GM23338 (cell line): ENCODE data around the gene RNF187. TPM values are rescaled to one million over a fixed set of nuclear protein-coding genes. Genes with fewer than 3 reads are reported as not detected.

Experiments
- ATAC-seq: fragments of 200-7000 bp; cut with Tn5 transposase; 3 replicates; pipeline ENCODE4 v1.9.1; 2020
- DNase-seq: peaks from one replicate; pipeline ENCODE4 v3.0.0-alpha.2; 2015; ENCODE audit warnings: low spot score
- H2AFZ ChIP-seq: fragments of 200-600 bp; sonication (generic); 2 replicates; pipeline ENCODE4 v1.8.0; 2016; ENCODE audit warnings: antibody characterized with exemption, mild to moderate bottlenecking, moderate library complexity
- H3F3A ChIP-seq: fragments of 200-600 bp; sonication (generic); replicated peaks from 2 replicates; pipeline ENCODE4 v1.8.0; 2017; ENCODE audit warnings: antibody characterized with exemption, mixed run types, low read depth
- H3K27ac ChIP-seq: fragments of 200-600 bp; sonication (generic); 2 replicates; pipeline ENCODE4 v1.6.1; 2016; ENCODE audit warnings: low read depth
- H3K27me3 ChIP-seq: fragments of 200-600 bp; sonication (generic); 2 replicates; pipeline ENCODE4 v1.8.0; 2016; ENCODE audit warnings: mild to moderate bottlenecking, mixed run types, moderate library complexity; ENCODE audit not compliant: insufficient read depth
- H3K36me3 ChIP-seq: fragments of 200-600 bp; sonication (generic); 2 replicates; pipeline ENCODE4 v1.8.0; 2016; ENCODE audit warnings: mild to moderate bottlenecking; ENCODE audit not compliant: insufficient read depth
- H3K4me1 ChIP-seq: fragments of 200-600 bp; sonication (generic); 2 replicates; pipeline ENCODE4 v1.8.0; 2016; ENCODE audit warnings: mild to moderate bottlenecking, moderate library complexity; ENCODE audit not compliant: insufficient read depth
- H3K4me2 ChIP-seq: fragments of 200-600 bp; sonication (generic); 2 replicates; pipeline ENCODE4 v1.7.1; 2017; ENCODE audit warnings: mixed run types
- H3K4me3 ChIP-seq: fragments of 200-600 bp; sonication (generic); 2 replicates; pipeline ENCODE4 v1.6.1; 2016; ENCODE audit warnings: mixed run types
- H3K79me2 ChIP-seq: fragments of 200-600 bp; sonication (generic); replicated peaks from 2 replicates; pipeline ENCODE4 v1.8.0; 2017; ENCODE audit warnings: mild to moderate bottlenecking; ENCODE audit not compliant: insufficient read depth
- H3K9me2 ChIP-seq: fragments of 200-600 bp; sonication (generic); 2 replicates; pipeline ENCODE4 v1.8.0; 2017; ENCODE audit not compliant: insufficient read depth
- H4K20me1 ChIP-seq: fragments of 200-600 bp; sonication (generic); replicated peaks from 2 replicates; pipeline ENCODE4 v1.8.0; 2017; ENCODE audit warnings: mild to moderate bottlenecking; ENCODE audit not compliant: insufficient read depth
- H3K27ac Mint-ChIP-seq: 2 replicates; pipeline ENCODE4 v1.8.0; 2020; ENCODE audit warnings: inconsistent platforms, mild to moderate bottlenecking, moderate library complexity, mixed read lengths
- H3K27me3 Mint-ChIP-seq: 3 replicates; pipeline ENCODE4 v1.8.0; 2022; ENCODE audit warnings: low read depth, mild to moderate bottlenecking, moderate library complexity, mixed read lengths, inconsistent platforms; ENCODE audit not compliant: insufficient read depth, poor library complexity
- H3K36me3 Mint-ChIP-seq: 3 replicates; pipeline ENCODE4 v1.8.0; 2021; ENCODE audit warnings: low read depth, mild to moderate bottlenecking, inconsistent platforms, moderate library complexity, mixed read lengths
- H3K4me1 Mint-ChIP-seq: 3 replicates; pipeline ENCODE4 v1.8.0; 2020; ENCODE audit warnings: mild to moderate bottlenecking, inconsistent platforms, mixed read lengths
- H3K4me3 Mint-ChIP-seq: 3 replicates; pipeline ENCODE4 v1.8.0; 2021; ENCODE audit warnings: moderate library complexity, mild to moderate bottlenecking, inconsistent platforms, mixed read lengths
- H3K9me3 Mint-ChIP-seq: 3 replicates; pipeline ENCODE4 v1.8.0; 2020; ENCODE audit warnings: moderate library complexity, mild to moderate bottlenecking, inconsistent platforms, mixed read lengths
- CREB1 ChIP-seq: fragments of 250-450 bp; sonication (Bioruptor Pico); IDR thresholded peaks from 2 replicates; pipeline ENCODE4 v1.5.0; 2020; ENCODE audit warnings: low read depth, mild to moderate bottlenecking, moderate library complexity
- CTCF ChIP-seq, 2 experiments: fragments of 200-600 bp in 1 of 2; sonication (generic) in 1 of 2; conservative IDR thresholded peaks; 2 replicates each; pipeline versions ENCODE4 v1.5.1 to v1.6.1; 2016 to 2017; ENCODE audit warnings: antibody characterized with exemption in 2 of 2, low read depth in 2 of 2, mild to moderate bottlenecking in 2 of 2, moderate library complexity in 1 of 2
- ETS1 ChIP-seq: IDR thresholded peaks from 2 replicates; pipeline ENCODE4 v1.6.1; 2016; ENCODE audit warnings: antibody characterized with exemption
- EZH2 ChIP-seq: fragments of 200-600 bp; sonication (generic); IDR thresholded peaks from one replicate; pipeline ENCODE4 v1.8.0; 2017; ENCODE audit warnings: antibody characterized with exemption, mild to moderate bottlenecking, low read depth; ENCODE audit not compliant: unreplicated experiment
- EZH2phosphoT487 ChIP-seq: fragments of 200-600 bp; sonication (generic); IDR thresholded peaks from one replicate; pipeline ENCODE4 v1.8.1; 2018; ENCODE audit warnings: antibody characterized with exemption; ENCODE audit not compliant: unreplicated experiment
- JUNB ChIP-seq: IDR thresholded peaks from one replicate; pipeline ENCODE4 v1.6.1; 2016; ENCODE audit warnings: antibody characterized with exemption; ENCODE audit not compliant: unreplicated experiment
- NANOG ChIP-seq: IDR thresholded peaks from 2 replicates; pipeline ENCODE4 v1.6.1; 2016; ENCODE audit warnings: antibody characterized with exemption, borderline replicate concordance
- POLR2AphosphoS5 ChIP-seq: IDR thresholded peaks from 2 replicates; pipeline ENCODE4 v1.6.1; 2016; ENCODE audit warnings: antibody characterized with exemption, low read depth
- REST ChIP-seq: IDR thresholded peaks from one replicate; pipeline ENCODE4 v1.6.1; 2018; ENCODE audit warnings: antibody characterized with exemption; ENCODE audit not compliant: unreplicated experiment
- STAT1 ChIP-seq: IDR thresholded peaks from one replicate; pipeline ENCODE4 v1.6.1; 2016; ENCODE audit warnings: antibody characterized with exemption; ENCODE audit not compliant: unreplicated experiment
- ZNF114 ChIP-seq: fragments of 250-450 bp; sonication (Bioruptor Pico); IDR thresholded peaks from 2 replicates; pipeline ENCODE4 v1.5.0; 2020; ENCODE audit warnings: mild to moderate bottlenecking, moderate library complexity
- ZNF331 ChIP-seq: fragments of 250-450 bp; sonication (Bioruptor Pico); IDR thresholded peaks from 2 replicates; pipeline ENCODE4 v1.5.0; 2020; ENCODE audit warnings: low read depth, mild to moderate bottlenecking, moderate library complexity
- ZNF462 ChIP-seq: fragments of 250-450 bp; sonication (Bioruptor Pico); IDR thresholded peaks from 2 replicates; pipeline ENCODE4 v1.5.0; 2020; ENCODE audit warnings: mild to moderate bottlenecking, moderate library complexity
- polyA plus RNA-seq: library from polyadenylated mRNA; unstranded; fragments of >200 nt; fragmentation: Nextera tagmentation; extraction: Ambion mirVana; gene quantifications from 2 replicates; pipeline ENCODE4 v1.2.1, GENCODE V29; 2016
- total RNA-seq: library from RNA; depleted of rRNA; stranded (reverse); fragments of >200 nt; shearing (Covaris generic); gene quantifications from 2 replicates; pipeline ENCODE4 v1.2.3, GENCODE V29; 2014

RNF187 gene
- total and polyA plus RNA-seq, 2 experiments from 2014 or later: 24.8 to 55.3 TPM

- DNase-seq (no peak), ATAC-seq (no peak)
- Histone ChIP-seq H3K27ac (no peak overlapping the region), H3K36me3 (no peaks in the 10 kb centered on the region; the same call in 1 of the 2 replicates), H3K27me3 (peaks cover 8% of the 10 kb centered on the region; the same call in 1 of the 2 replicates), H3F3A (no peaks in the 10 kb centered on the region), H3K4me1 (no peaks in the 10 kb centered on the region; the same call in 1 of the 2 replicates), H2AFZ (no peak overlapping the region), H4K20me1 (peaks cover 12% of the 10 kb centered on the region; the same call in 1 of the 2 replicates), H3K79me2 (peaks cover 9% of the 10 kb centered on the region; the same call in 1 of the 2 replicates), H3K4me3 (no peak overlapping the region), H3K4me2 (no peak overlapping the region), H3K9me2 (no peaks in the 10 kb centered on the region)
- Mint-ChIP-seq H3K36me3 (peaks cover 39% of the 10 kb centered on the region), H3K27me3 (peaks cover 8% of the 10 kb centered on the region), H3K27ac (no peak overlapping the region), H3K4me3 (no peak overlapping the region), H3K9me3 (no peaks in the 10 kb centered on the region), H3K4me1 (peaks cover 19% of the 10 kb centered on the region; the same call in 2 of the 3 replicates)
- TF ChIP-seq ZNF114 (CRISPR knock-in tag) (no peak), EZH2 (no peak), POLR2AphosphoS5 (no peak), JUNB (no peak), STAT1 (no peak), CTCF (conservative IDR thresholded peaks at IDR 0.05; ENCODE audit: low read depth in 2 of 2) (no peak), EZH2phosphoT487 (no peak), CREB1 (no peak), ETS1 (no peak), ZNF331 (no peak), NANOG (no peak), REST (no peak), ZNF462 (CRISPR knock-in tag) (no peak)
Observed at GRCh38 chr1:228494391-228494790, 7.2 kb downstream of the RNF187 start.
